H1 (cell line): ENCODE data around the gene PEX19. TPM values are rescaled to one million over a fixed set of nuclear protein-coding genes. Genes with fewer than 3 reads are reported as not detected.

ENCODE experiments used
- polyA plus RNA-seq, 7 experiments: library from polyadenylated mRNA; depleted of rRNA in 3 of 7; stranded (reverse) in 5 of 7; unstranded in 2 of 7; fragments of >200 nt in 5 of 7; fragments of 200-250 nt in 2 of 7; gene quantifications; 1 replicate in 5 of 7; 2 replicates in 1 of 7; 4 replicates in 1 of 7; pipeline versions ENCODE4 v1.2.1 to v1.2.3, GENCODE V29; 2011 to 2013; ENCODE audit warnings: missing spikeins in 2 of 7, mixed read lengths in 2 of 7
- small RNA-seq: library from polyadenylated mRNA; stranded (forward); fragments of <200 nt; extraction: miRNeasy Mini kit (QIAGEN cat#:217004); gene quantifications from one replicate; pipeline ENCODE3, GENCODE V24; 2013; ENCODE audit not compliant: insufficient read depth
- total RNA-seq: library from RNA; stranded (reverse); fragmentation: NEBNext Ultra II Directional; extraction: Animal tissue kit (Norgen Biotek cat#: 25700); gene quantifications from 2 replicates; pipeline ENCODE4 v1.2.1, GENCODE V29; 2021

PEX19 gene
- total and polyA plus RNA-seq, 2 of the 8 experiments (the other 6 are each of a cell fraction or from before 2014, with no cell fraction given), result 50.4 to 80.2 TPM

Small RNA genes lying within 50 kb of the gene (small RNA-seq; reads per million reads assigned to genes)
- gene RF00019, result not detected

Other genes with a start within 250 kb of the PEX19 start
- 2.2 and 2.4 TPM in 2 replicates for gene KCNJ10, start 215.0 kb downstream of the PEX19 start, total RNA-seq
- gene KCNJ10, start 215.0 kb downstream of the PEX19 start, polyA plus RNA-seq (2011; rRNA removed), result 1.7 and 3.5 TPM in 2 replicates
- gene KCNJ9, start 203.6 kb downstream of the PEX19 start, total RNA-seq, result 0.08 and 0.13 TPM in 2 replicates
- 0.02 and 0.11 TPM in 2 replicates for gene KCNJ9, start 203.6 kb downstream of the PEX19 start, polyA plus RNA-seq (2011; rRNA removed)
- gene IGSF8, start 186.5 kb downstream of the PEX19 start, total RNA-seq, result 69.6 and 71.2 TPM in 2 replicates
- gene IGSF8, start 186.5 kb downstream of the PEX19 start, polyA plus RNA-seq (2011; rRNA removed), result 132 and 166 TPM in 2 replicates
- gene ATP1A2, start 169.4 kb downstream of the PEX19 start, total RNA-seq, result 34.8 and 39.7 TPM in 2 replicates
- gene ATP1A2, start 169.4 kb downstream of the PEX19 start, polyA plus RNA-seq (2011; rRNA removed), result 40.8 and 54.2 TPM in 2 replicates
- 0.57 and 0.61 TPM in 2 replicates for gene ATP1A4, start 133.5 kb downstream of the PEX19 start, total RNA-seq
- 0.48 and 0.80 TPM in 2 replicates for gene ATP1A4, start 133.5 kb downstream of the PEX19 start, polyA plus RNA-seq (2011; rRNA removed)
- 0.80 and 1.1 TPM in 2 replicates for gene CASQ1, start 94.6 kb downstream of the PEX19 start, total RNA-seq
- 1.3 and 1.4 TPM in 2 replicates for gene CASQ1, start 94.6 kb downstream of the PEX19 start, polyA plus RNA-seq (2011; rRNA removed)
- gene PEA15, start 79.7 kb downstream of the PEX19 start, total RNA-seq, result 75.1 and 78.8 TPM in 2 replicates
- 68.2 and 71.3 TPM in 2 replicates for gene PEA15, start 79.7 kb downstream of the PEX19 start, polyA plus RNA-seq (2011; rRNA removed)
- 110 and 113 TPM in 2 replicates for gene DCAF8, start 22.6 kb downstream of the PEX19 start, total RNA-seq
- 68.2 and 86.3 TPM in 2 replicates for gene DCAF8, start 22.6 kb downstream of the PEX19 start, polyA plus RNA-seq (2011; rRNA removed)
- 115 TPM in 2 replicates for gene COPA, start 58.1 kb upstream of the PEX19 start, total RNA-seq
- gene COPA, start 58.1 kb upstream of the PEX19 start, polyA plus RNA-seq (2011; rRNA removed), result 56.4 and 78.2 TPM in 2 replicates
- gene NCSTN, start 58.2 kb upstream of the PEX19 start, total RNA-seq, result 64.7 and 70.1 TPM in 2 replicates
- gene NCSTN, start 58.2 kb upstream of the PEX19 start, polyA plus RNA-seq (2011; rRNA removed), result 115 and 125 TPM in 2 replicates
- 0.39 and 0.48 TPM in 2 replicates for gene NHLH1, start 81.9 kb upstream of the PEX19 start, total RNA-seq
- 0.91 and 1.2 TPM in 2 replicates for gene NHLH1, start 81.9 kb upstream of the PEX19 start, polyA plus RNA-seq (2011; rRNA removed)
- gene VANGL2, start 115.4 kb upstream of the PEX19 start, total RNA-seq, result 62.5 TPM in 2 replicates
- 112 and 118 TPM in 2 replicates for gene VANGL2, start 115.4 kb upstream of the PEX19 start, polyA plus RNA-seq (2011; rRNA removed)
- gene SLAMF6, start 238.1 kb upstream of the PEX19 start, total RNA-seq, result not detected in 2 replicates
- gene SLAMF6, start 238.1 kb upstream of the PEX19 start, polyA plus RNA-seq (2011; rRNA removed), result not detected in 2 replicates